GM21447 (cell line): ENCODE results near the gene NDUFAB1.
A peak's percentile ranks its signal among the peaks of the same experiment; 100 is the strongest.
"Not testable (repeated sequence)": the region's sequence is repeated elsewhere in the genome, so short reads cannot be mapped to it uniquely, and the experiment has no call there.

Source experiments
- ATAC-seq: cut with Tn5 transposase; IDR thresholded peaks from one replicate; pipeline ENCODE4 v1.9.1; 2021; ENCODE audit not compliant: unreplicated experiment

NDUFAB1 gene

GRCh38 chr16:23584186-23585076 lies 11.7 kb downstream of the NDUFAB1 start:
- no peak for ATAC-seq

- ATAC-seq: not testable (repeated sequence)
Measured at GRCh38 chr16:23583271-23583670, 12.8 kb downstream of the NDUFAB1 start.

- no peak for ATAC-seq
Measured at GRCh38 chr16:23581764-23582163, 14.4 kb downstream of the NDUFAB1 start.

- no peak for ATAC-seq
Measured at GRCh38 chr16:23580391-23580790, 15.7 kb downstream of the NDUFAB1 start.

- no peak for ATAC-seq
Measured at GRCh38 chr16:23579371-23579770, 16.7 kb downstream of the NDUFAB1 start.

GRCh38 chr16:23578101-23578830 lies 17.9 kb downstream of the NDUFAB1 start:
- no peak for ATAC-seq

- no peak for ATAC-seq
Measured at GRCh38 chr16:23577493-23577892, 18.6 kb downstream of the NDUFAB1 start.

- no peak for ATAC-seq
Measured at GRCh38 chr16:23575834-23576233, 20.3 kb downstream of the NDUFAB1 start.

GRCh38 chr16:23573817-23574216 lies 22.3 kb downstream of the NDUFAB1 start:
- no peak for ATAC-seq

GRCh38 chr16:23572394-23572793 lies 23.7 kb downstream of the NDUFAB1 start:
- ATAC-seq: no peak

GRCh38 chr16:23571895-23572294 lies 24.2 kb downstream of the NDUFAB1 start:
- no peak for ATAC-seq

- no peak for ATAC-seq
Measured at GRCh38 chr16:23570992-23571632, 25.0 kb downstream of the NDUFAB1 start.

- ATAC-seq: no peak
Measured at GRCh38 chr16:23567602-23568001, 28.5 kb downstream of the NDUFAB1 start.

- ATAC-seq: no peak
Measured at GRCh38 chr16:23566724-23567123, 29.4 kb downstream of the NDUFAB1 start.

- ATAC-seq: no peak
Measured at GRCh38 chr16:23564575-23565363, 31.3 kb downstream of the NDUFAB1 start.

GRCh38 chr16:23563186-23563585 lies 32.9 kb downstream of the NDUFAB1 start:
- ATAC-seq: no peak

- ATAC-seq: no peak
Measured at GRCh38 chr16:23562505-23562904, 33.6 kb downstream of the NDUFAB1 start.

GRCh38 chr16:23561586-23561985 lies 34.5 kb downstream of the NDUFAB1 start:
- no peak for ATAC-seq

- ATAC-seq: peak; percentile 1
Measured at GRCh38 chr16:23557779-23558702, 38.1 kb downstream of the NDUFAB1 start.
